GM18511 (cell line): ENCODE measurements around the gene SPOCK2.

Experiments
- ATAC-seq: cut with Tn5 transposase; IDR thresholded peaks from one replicate; pipeline ENCODE4 v1.9.1; 2021; ENCODE audit warnings: mild to moderate bottlenecking, moderate library complexity; ENCODE audit not compliant: unreplicated experiment

The SPOCK2 gene

GRCh38 chr10:72090326-72090725 is 2.0 kb upstream of the SPOCK2 start:
- ATAC-seq = no peak

- ATAC-seq = no peak
Observed at GRCh38 chr10:72089618-72090017, 1.3 kb upstream of the SPOCK2 start.

- no peak for ATAC-seq
Observed at GRCh38 chr10:72088889-72089575, 681 bp upstream of the SPOCK2 start.

DNA sequence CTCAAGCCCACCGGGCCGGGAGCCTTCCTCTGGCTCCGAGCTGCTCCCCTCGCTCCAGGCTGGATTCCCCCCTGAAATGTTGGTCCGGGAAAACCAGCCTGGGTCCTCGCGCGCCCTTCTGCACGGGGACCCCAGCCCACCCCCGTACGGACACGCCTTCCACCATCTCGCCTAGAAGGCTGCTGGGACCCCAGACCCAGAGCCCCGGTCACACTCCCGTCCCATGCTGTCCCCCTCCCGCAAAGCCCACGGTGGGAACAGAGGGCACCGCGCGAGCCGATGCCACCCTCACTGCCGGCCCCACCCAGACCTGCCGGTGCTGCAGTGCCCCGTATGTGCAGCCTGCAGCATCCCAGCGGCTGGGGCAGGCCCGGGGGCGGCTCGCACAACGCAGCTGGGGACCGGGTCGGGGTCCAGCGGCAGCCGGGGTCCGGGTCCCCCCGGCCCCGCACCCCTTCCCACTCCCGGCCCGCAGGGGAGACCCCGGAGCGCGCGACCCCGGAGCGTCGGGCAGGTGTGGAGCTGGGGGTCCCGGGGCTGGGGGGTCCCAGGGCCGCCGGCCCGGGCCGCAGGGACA is 871 bp downstream of the SPOCK2 start:
- ATAC-seq = no peak

- no peak for ATAC-seq
Observed at GRCh38 chr10:72086466-72087391, 1.6 kb downstream of the SPOCK2 start.

GRCh38 chr10:72085864-72086465 is 2.4 kb downstream of the SPOCK2 start:
- ATAC-seq = no peak

DNA sequence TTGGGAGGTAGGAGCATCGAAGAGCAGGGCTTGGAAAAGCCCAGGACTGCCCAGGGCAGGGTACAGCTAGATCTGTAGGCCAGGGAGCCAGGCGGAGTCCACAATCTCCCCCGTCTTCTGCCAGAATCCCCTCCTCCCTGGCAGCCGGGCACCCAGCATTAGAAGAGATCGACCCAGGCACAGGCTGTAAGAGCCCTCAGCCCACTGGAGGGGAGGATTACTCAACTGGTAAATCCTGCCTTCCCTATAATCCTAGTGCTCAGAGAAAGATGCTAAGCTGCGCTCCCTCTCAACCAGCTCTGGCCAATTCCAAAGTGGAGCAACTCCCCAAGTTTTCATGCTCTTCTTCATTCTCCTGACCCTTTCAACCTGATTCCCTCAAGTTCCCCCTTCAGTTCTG is 3.2 kb downstream of the SPOCK2 start:
- no peak for ATAC-seq

- no peak for ATAC-seq
Observed at GRCh38 chr10:72083790-72084459, 4.4 kb downstream of the SPOCK2 start.

DNA sequence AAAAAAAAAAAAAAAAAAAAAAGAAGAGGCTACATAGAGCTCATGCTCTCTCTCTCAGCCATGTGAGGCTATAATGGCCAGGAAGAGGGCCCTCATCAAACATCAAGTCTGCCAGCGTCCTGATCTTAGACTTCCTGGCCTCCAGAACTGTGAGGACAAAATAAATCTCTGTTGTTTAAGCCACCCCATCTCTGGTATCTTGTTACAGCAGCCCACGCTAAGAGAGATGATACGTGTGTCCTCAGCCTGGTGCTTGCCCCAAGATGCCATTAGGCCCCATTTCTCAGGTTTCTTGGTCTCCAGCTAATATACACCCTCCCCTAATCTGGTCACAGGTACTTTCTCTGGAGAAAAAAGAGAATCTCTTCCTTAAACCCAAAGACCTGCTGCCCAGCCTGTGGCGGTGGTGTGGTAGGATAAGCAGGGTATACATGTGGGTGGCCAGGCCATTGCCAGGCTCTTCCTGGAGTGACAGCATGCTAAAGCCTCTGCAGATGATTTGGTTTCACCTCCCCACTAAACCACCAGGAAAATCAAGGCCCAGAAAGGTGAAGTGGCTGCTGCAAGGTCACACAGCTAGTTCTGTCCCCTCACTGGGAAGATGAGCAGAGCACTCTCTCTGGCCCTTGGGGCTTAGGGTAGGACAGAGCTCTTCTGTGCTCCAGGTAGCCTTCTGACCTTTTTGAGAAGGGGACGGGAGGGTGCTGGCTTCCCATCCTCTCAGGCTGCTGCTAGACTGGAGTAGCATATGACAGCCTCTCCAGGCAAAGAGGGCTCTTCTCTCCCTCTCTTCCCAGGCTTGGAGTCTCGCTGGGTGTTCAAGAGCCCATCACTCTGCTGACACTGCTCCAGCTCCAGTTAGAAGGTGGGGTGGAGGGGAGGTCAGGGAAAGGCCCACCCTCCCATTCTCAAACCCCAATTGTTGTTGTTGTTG is 5.2 kb downstream of the SPOCK2 start:
- ATAC-seq = no peak

DNA sequence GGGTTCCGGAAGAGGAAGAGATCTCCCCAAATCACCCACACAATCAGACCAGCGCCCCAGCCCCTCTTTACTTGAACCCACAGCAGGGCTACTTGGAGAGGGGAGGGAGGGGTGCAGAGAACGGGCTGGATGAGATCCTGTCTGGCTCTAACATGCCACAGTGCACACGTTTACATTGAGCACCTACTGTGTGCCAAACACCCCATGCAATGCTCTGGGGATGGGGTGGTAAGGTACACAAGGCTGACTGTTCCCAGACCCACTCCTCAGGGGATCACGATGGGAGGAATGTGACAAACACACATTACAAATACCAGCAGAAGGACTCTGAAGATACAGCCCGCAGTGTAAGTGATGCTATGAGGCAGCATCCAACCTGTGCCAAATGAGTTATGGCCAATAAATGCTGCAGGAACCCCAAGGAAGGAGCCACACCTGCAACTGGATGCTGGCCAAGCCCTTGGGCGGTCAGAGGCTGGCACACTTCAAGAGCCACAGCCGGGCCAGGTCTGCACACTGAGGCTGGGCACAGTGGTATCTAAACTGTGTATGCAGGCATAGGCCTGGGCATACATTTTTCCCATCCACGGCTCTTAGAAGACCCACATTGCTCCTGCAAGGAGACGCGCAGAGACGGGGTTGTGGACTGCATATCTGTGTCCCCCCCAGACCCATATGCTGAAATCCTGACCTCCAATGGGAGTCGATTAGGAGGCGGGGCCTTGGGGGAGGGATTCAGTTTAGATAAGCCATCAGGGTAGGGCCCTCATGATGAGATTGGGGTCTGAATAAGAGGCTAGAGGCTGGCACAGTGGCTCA is 6.4 kb downstream of the SPOCK2 start:
- ATAC-seq = no peak

- no peak for ATAC-seq
Observed at GRCh38 chr10:72081210-72081609, 7.1 kb downstream of the SPOCK2 start.

GRCh38 chr10:72080042-72080975 is 8.0 kb downstream of the SPOCK2 start:
- ATAC-seq = no peak

DNA sequence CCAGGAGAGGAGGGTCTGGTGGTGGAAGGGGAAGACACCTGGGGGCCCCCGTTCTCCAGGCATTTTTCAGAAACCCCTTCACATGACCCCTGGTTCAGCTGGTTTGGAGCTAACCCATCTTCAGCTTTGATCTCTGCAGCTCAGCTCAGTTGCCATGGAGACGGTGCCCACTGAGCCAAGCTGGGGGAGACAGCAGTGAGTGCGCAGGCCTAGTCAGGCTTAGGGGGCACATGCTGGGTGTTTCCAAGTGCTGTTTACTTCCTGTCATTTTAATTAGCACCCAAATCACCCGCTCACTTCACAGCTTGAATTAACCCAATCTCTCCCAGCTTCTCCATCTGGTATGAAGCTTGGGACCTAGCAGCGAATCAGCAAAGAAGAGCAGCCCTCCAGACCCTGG is 9.0 kb downstream of the SPOCK2 start:
- no peak for ATAC-seq

DNA sequence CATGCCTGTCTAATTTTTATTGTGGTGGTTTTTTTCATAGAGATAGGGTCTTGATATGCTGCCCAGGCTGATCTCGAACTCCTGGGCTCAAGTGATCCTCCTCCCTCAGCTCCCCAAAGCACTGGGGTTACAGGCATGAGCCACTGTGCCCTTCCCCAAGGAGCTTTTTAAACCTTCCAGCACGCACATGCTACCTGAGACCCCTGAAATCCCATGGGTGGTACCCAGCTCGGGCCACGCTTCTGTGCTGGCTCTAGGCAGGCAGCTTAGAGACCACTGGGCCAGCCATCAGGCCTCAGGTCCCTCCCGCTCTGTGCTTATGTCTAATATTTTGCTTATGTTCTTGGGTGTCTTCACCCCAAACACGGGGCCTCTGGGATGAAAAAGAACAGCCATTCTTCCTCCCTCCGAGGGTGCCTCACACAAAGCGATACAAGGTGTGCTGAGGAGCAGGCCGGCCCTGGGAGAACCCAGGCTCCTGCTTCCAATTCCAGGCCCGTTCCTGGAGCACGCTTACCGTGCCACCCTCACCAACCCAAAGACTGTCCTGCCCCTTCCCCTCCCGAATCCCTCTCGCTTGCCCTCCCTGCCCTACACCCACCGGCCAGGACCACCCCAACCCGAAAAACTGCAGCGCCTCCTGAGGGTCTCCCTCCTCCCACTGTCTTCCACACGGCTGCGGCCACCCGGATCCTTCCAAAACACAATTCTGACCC is 10.9 kb downstream of the SPOCK2 start:
- ATAC-seq = no peak

- no peak for ATAC-seq
Observed at GRCh38 chr10:72076756-72077155, 11.6 kb downstream of the SPOCK2 start.

GRCh38 chr10:72075376-72076115 is 12.8 kb downstream of the SPOCK2 start:
- ATAC-seq = no peak
